ENCODE results near the gene REC114.

REC114 gene

GRCh38 chr15:73460662-73461061 lies 17.7 kb downstream of the REC114 start:
- no peak for DNase-seq

GRCh38 chr15:73464602-73465001 lies 21.6 kb downstream of the REC114 start:
- DNase-seq = no peak

GRCh38 chr15:73467758-73468157 lies 24.8 kb downstream of the REC114 start:
- DNase-seq = no peak

- DNase-seq = no peak
These were observed 31.8 kb downstream of the REC114 start for GRCh38 chr15:73474785-73475184.

- DNase-seq = no peak
These were observed 33.8 kb downstream of the REC114 start for GRCh38 chr15:73476704-73477216.

- DNase-seq = no peak
These were observed 37.1 kb downstream of the REC114 start for GRCh38 chr15:73480050-73480449.

- no peak for DNase-seq
These were observed 39.2 kb downstream of the REC114 start for GRCh38 chr15:73482166-73482565.

- no peak for DNase-seq
These were observed 40.1 kb downstream of the REC114 start for GRCh38 chr15:73483053-73483452.

GRCh38 chr15:73485372-73485771 lies 42.4 kb downstream of the REC114 start:
- peak; percentile 68 for DNase-seq

- DNase-seq = peak; percentile 73
These were observed 42.9 kb downstream of the REC114 start for GRCh38 chr15:73485885-73486284.

GRCh38 chr15:73488698-73489097 lies 45.7 kb downstream of the REC114 start:
- DNase-seq = no peak

- DNase-seq = peak; percentile 88
These were observed 51.0 kb downstream of the REC114 start for GRCh38 chr15:73493922-73494321.

GRCh38 chr15:73495181-73495580 lies 52.2 kb downstream of the REC114 start:
- peak; percentile 20 for DNase-seq

- no peak for DNase-seq
These were observed 57.7 kb downstream of the REC114 start for GRCh38 chr15:73500696-73501095.

- no peak for DNase-seq
These were observed 61.9 kb downstream of the REC114 start for GRCh38 chr15:73504885-73505284.

- no peak for DNase-seq
These were observed 72.6 kb downstream of the REC114 start for GRCh38 chr15:73515527-73515926.

GRCh38 chr15:73517566-73517965 lies 74.6 kb downstream of the REC114 start:
- DNase-seq = no peak

GRCh38 chr15:73518180-73518862 lies 75.4 kb downstream of the REC114 start:
- DNase-seq = no peak

- DNase-seq = no peak
These were observed 76.1 kb downstream of the REC114 start for GRCh38 chr15:73518876-73519733.

GRCh38 chr15:73522011-73522410 lies 79.0 kb downstream of the REC114 start:
- DNase-seq = no peak

- no peak for DNase-seq
These were observed 82.0 kb downstream of the REC114 start for GRCh38 chr15:73524919-73525318.

- no peak for DNase-seq
These were observed 84.6 kb downstream of the REC114 start for GRCh38 chr15:73527598-73527997.

- DNase-seq = peak; percentile 18
These were observed 87.7 kb downstream of the REC114 start for GRCh38 chr15:73530649-73531048.

- no peak for DNase-seq
These were observed 95.2 kb downstream of the REC114 start for GRCh38 chr15:73538123-73538522.

Data from NCI-H226 (cell line).